A549 (cell line): Measurements from ENCODE around the gene MVB12B.

Experiments
- CEBPB ChIP-seq, 2 experiments: fragments of >200 bp in 1 of 2; sonication (Bioruptor Twin) in 1 of 2; formaldehyde crosslinking in 1 of 2; IDR thresholded peaks; 2 replicates each; pipeline ENCODE4 v1.6.1; 2012 to 2016
- EHF ChIP-seq: fragments of 250-450 bp; sonication (Bioruptor Pico); IDR thresholded peaks from 2 replicates; pipeline ENCODE4 v1.5.0; 2020; ENCODE audit warnings: mild to moderate bottlenecking
- EP300 ChIP-seq, 2 experiments: fragments of >200 bp; sonication (Bioruptor Twin); formaldehyde crosslinking; IDR thresholded peaks; 2 replicates in 1 of 2; 3 replicates in 1 of 2; pipeline ENCODE4 v1.6.1; 2016 to 2017
- ESRRA ChIP-seq: fragments of 150-350 bp; IDR thresholded peaks from 2 replicates; pipeline ENCODE4 v1.6.1; 2014; ENCODE audit warnings: mild to moderate bottlenecking, low read length, borderline replicate concordance
- JUN ChIP-seq, 2 experiments: fragments of >200 bp; sonication (Bioruptor Twin); formaldehyde crosslinking; IDR thresholded peaks; 2 replicates in 1 of 2; 3 replicates in 1 of 2; pipeline ENCODE4 v1.6.1; 2016 to 2017
- KDM1A ChIP-seq: fragments of 200-600 bp; sonication (generic); IDR thresholded peaks from 2 replicates; pipeline ENCODE4 v1.6.1; 2016; ENCODE audit warnings: low read depth, mild to moderate bottlenecking
- POLR2A ChIP-seq: IDR thresholded peaks from 2 replicates; pipeline ENCODE4 v1.6.1; 2012; ENCODE audit warnings: mild to moderate bottlenecking, low read length
- REST ChIP-seq: fragments of 200-600 bp; sonication (generic); IDR thresholded peaks from 2 replicates; pipeline ENCODE4 v1.6.1; 2016; ENCODE audit warnings: antibody characterized with exemption, mild to moderate bottlenecking, moderate library complexity
- SREBF2 ChIP-seq: fragments of 450-650 bp; IDR thresholded peaks from 2 replicates; pipeline ENCODE4 v1.6.1; 2014; ENCODE audit warnings: mild to moderate bottlenecking, moderate library complexity
- ZFP36 ChIP-seq: fragments of 450-650 bp; IDR thresholded peaks from 2 replicates; pipeline ENCODE4 v1.6.1; 2014; ENCODE audit warnings: borderline replicate concordance; ENCODE audit not compliant: partially characterized antibody
- ZSCAN20 ChIP-seq: fragments of 250-450 bp; sonication (Bioruptor Pico); IDR thresholded peaks from 2 replicates; pipeline ENCODE4 v1.8.0; 2022; ENCODE audit warnings: mild to moderate bottlenecking, moderate library complexity
- TF ChIP-seq, protein P1 (sequence below): fragments of >200 bp; sonication (Bioruptor Twin); formaldehyde crosslinking; IDR thresholded peaks from 3 replicates; pipeline ENCODE4 v1.5.1; 2016

- TF ChIP-seq SREBF2: no peak
- no peak for TF ChIP-seq ESRRA
- TF ChIP-seq EHF: no peak
- no peak for TF ChIP-seq KDM1A
- no peak for TF ChIP-seq POLR2A
- TF ChIP-seq, protein P1, sequence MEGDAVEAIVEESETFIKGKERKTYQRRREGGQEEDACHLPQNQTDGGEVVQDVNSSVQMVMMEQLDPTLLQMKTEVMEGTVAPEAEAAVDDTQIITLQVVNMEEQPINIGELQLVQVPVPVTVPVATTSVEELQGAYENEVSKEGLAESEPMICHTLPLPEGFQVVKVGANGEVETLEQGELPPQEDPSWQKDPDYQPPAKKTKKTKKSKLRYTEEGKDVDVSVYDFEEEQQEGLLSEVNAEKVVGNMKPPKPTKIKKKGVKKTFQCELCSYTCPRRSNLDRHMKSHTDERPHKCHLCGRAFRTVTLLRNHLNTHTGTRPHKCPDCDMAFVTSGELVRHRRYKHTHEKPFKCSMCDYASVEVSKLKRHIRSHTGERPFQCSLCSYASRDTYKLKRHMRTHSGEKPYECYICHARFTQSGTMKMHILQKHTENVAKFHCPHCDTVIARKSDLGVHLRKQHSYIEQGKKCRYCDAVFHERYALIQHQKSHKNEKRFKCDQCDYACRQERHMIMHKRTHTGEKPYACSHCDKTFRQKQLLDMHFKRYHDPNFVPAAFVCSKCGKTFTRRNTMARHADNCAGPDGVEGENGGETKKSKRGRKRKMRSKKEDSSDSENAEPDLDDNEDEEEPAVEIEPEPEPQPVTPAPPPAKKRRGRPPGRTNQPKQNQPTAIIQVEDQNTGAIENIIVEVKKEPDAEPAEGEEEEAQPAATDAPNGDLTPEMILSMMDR: no peak
- no peak for TF ChIP-seq JUN (IDR thresholded peaks at IDR 0.05)
- no peak for TF ChIP-seq EP300 (IDR thresholded peaks at IDR 0.05)
- TF ChIP-seq REST: no peak
- no peak for TF ChIP-seq ZSCAN20 (CRISPR knock-in tag)
- TF ChIP-seq CEBPB (IDR thresholded peaks at IDR 0.05): no peak
- no peak for TF ChIP-seq ZFP36
Observed at GRCh38 chr9:126437268-126437666, 110.6 kb downstream of the MVB12B start.
